Pulmonary artery endothelial cell (primary cell): ENCODE results near the gene C17orf50. TPM values are rescaled to one million over a fixed set of nuclear protein-coding genes. Genes with fewer than 3 reads are reported as not detected.
"Not testable (repeated sequence)": the region's sequence is repeated elsewhere in the genome, so short reads cannot be mapped to it uniquely, and the experiment has no call there.

Experiments
- DNase-seq: peaks from one replicate; pipeline ENCODE4 v3.0.0-alpha.2; 2011; ENCODE audit warnings: low read depth, low spot score
- total RNA-seq: library from RNA; depleted of rRNA; stranded (reverse); fragments of >200 nt; gene quantifications from 2 replicates; pipeline ENCODE4 v1.2.3, GENCODE V29; 2014

The C17orf50 gene
- total RNA-seq, 1 donor from 2014 or later, result not detected

DNA sequence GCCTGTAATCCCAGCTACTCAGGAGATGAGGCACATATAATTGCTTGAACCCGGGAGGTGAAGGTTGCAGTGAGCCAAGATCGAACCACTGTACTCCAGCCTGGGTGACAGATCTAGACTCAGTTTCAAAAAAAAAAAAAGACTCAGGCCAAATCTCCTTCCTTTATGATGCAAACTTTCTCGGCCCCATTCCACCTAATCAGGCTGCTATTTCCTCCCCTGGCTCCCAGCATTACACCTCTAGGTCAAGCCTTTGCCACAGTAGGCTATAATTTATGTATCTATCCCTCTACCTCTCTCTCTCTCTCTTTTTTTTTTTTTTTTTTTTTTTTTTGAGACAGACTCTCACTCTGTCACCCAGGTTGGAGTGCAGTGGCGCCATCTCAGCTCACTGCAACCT, 9.1 kb upstream of the C17orf50 start:
- not testable (repeated sequence) for DNase-seq

DNA sequence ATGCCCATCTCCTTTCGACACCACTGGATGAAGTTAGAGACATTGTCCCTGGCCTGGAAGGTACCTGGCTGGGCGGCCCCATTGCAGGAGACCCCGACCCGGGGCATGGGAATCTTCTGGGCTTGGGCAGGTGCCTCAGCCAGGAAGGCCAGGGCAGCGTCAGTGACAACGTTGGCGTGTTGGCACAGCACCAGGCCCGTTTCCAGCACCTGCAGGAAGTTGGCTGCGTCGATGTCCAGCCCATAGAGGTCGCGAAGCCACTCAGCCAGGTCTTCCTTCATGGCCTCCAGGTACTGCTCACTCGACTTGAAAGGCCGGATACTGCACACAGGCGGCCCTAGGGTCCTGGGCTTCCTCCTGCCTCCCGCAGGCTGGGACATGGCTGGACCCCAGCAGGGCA, 8.2 kb upstream of the C17orf50 start:
- no peak for DNase-seq

DNA sequence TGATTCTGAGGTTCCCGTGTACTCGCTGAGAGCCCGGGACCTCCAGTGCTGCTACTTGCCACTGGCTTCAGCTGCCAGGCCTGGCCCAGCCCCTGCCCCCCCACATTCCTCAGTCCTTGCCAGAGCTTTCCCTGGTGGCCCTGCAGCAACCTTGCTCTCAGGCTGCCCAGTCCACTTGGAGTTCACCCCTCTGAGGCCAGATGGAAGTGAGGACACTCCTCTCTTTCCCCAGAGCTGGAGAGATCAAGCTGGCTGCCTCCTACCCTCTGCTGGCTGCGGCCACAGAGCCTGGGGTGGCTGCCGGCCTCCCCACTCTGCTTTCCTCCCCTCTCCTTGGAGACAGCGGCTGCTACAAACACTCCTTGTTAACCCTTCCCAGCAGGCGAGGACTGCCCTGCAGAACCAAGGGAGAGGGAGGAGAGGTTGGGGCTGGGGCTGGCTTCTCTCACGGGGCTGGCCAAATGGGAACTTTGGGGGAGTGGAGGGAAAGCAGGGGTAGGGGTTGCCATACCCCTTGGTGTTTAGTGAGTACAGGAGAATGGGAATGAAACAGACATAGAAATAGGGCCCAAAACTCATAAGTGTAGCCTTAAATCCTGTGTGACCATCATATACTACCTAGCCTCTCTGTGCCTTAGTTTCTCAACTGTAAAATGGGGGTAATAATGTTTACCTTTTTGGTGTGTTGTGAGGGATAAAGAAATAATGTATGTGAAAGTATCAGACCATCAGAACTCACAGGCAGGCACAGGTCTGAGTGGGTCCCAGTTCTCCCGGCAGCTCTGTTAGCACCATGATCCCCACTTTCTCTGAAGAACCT, 7.5 kb upstream of the C17orf50 start, which contains the start of gene GAS2L2:
GAS2L2 (minus strand) TSS at position 295 of the 820 bp plus-strand sequence. CDS start 389 bp downstream, outside the sequence.
- no peak for DNase-seq

DNA sequence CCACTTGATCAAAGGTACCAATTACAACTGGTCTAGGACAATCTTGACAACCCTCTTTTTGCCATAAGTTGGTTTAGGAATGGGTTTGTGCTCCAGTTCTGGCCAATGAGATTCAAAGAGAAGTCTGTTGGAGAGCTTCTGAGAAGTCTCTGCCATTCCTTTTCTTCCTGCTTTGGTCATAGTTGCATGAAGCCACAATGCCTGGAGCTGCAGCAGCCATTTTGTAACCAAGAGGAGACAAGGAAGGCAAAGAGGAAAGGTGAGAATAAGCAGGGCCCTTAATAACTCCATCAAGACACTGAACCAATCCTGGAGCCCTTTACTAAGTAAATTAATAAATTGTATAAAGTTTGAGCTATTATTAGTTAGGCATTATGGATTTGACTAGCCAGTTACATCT, 3.4 kb upstream of the C17orf50 start:
- DNase-seq, result no peak

DNA sequence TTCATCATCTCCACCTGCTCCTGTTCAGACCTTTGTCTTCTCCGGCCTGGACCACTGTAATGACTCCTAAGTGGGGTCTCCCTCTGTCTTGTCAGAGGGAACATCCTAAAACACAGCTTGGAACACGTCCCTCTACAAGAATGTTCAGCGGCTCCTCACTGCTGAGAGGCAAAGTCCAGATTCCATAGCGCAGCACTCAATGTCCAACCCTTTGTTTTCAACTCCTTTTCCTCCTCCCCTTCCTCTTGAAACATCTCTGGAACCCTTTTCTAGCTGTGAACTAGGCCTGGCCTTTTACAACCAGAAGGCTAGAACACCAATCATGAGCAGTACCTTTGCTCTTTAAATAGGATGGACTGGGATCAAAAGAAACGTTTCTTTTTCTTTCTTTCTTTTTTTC, 914 bp downstream of the C17orf50 start:
- DNase-seq, result no peak

DNA sequence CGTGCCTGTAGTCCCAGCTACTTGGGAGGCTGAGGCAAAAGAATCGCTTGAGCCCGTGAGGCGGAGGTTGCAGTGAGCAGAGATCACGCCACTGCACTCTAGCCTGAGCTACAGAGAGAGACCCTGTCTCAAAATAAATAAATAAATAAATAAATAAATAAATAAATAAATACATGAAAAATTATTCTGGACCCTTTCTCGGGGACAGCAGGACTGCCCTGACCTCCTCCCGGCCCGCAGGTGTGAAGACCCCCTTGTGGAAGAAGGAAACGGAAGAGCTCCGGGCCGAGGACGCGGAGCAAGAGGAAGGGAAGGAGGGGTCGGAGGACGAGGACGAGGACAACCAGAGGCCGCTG, 3.1 kb downstream of the C17orf50 start:
- DNase-seq, result no peak

DNA sequence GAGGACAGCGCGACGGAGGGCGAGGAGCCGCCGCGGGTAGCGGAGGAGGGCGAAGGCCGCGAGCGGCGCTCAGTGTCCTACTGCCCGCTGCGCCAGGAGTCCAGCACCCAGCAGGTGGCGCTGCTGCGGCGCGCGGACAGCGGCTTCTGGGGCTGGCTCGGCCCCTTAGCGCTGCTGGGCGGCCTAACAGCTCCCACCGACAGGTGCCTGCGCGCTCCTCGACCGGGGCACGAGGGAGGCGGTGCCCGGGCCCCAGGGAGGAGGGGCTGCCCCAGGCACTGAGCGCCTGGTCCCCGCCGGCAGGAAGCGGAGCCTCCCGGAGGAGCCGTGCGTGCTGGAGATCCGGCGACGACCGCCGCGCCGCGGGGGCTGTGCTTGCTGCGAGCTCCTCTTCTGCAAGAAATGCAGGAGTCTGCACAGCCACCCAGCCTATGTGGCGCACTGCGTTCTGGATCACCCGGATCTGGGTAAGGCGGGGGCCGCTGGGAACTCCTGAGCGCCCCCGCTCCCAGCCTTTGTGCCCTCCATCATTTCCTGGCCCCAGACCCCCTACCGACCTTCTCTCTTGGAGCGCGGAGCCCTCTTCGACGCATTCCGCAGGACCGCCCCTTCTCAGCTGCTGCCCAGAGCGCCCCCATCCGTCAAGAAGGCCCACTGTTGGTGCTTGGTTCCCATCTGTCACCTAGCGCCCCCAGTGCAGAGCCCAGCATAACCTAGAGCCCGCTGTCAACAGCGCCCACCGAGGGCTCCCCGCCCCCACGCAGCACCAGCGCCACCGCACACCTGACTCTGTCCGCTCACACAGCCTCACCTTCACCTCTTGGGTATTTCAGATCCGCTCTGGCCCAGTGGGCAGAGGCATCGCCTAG, 3.7 kb downstream of the C17orf50 start:
- peak; percentile 54 for DNase-seq

DNA sequence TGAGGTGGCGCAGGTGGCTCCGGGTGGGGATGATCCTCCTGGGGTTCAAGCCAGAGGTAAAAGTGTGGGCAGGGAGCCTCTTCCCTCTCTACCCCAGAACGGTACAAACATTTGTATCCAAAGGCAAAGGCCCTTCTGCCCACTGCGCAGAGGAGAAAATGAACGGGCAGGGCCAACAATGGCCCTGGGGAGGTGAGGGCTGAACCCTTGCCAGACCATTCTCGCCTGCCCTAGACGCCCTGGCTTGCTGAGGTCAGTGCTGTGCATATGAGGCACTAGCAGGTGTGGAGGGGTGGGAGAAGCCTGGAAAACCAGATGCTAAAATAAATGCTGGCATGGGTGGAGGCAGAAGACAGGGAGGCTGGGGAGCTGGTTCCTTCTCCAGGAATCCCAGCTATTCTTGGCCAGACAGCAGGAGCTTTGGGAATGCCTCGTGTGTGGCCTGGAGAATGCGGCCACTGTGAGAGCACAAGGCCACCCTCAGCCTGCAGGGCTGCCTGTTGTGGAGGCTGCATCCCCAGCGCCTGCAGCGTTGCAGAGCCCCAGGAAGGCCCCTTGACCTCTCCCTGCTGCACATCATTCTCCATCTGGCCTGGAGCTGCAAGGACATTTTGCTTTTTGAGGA, 4.5 kb downstream of the C17orf50 start:
- DNase-seq, result no peak

DNA sequence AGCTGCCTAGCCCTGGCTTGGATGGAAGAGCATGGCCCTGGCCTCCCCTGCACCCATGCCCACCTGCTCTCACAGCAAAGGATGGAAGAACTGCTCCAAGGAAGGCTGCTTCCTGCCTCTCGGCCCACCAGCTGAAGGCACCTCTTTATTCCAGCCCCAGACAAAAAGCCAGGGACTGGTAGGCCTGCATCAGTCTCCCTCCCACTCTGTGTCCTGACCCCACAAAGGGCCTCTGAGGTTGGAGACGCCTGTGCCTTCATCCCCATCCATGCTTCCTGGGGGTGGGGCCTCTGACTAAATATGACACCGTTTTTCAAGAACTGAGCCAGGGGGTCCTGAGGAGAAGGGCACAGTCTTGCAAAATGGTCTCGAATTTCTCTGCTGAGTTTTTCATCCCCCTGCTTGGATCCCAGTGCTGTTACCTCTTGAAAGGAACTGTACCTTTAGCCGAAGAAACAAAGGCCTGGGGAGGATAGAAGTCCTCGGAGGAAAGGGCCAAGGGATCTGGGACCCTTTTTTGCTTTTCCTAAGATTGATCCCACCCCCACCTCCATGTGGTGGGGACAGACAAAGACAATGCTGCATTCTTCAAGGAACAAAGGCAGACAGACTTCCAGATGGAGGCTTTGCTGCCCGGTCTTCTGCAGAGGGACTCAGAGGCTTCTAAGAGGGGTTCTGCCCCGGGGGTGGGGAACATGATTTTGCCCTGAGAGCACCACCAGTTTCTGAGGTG, 5.2 kb downstream of the C17orf50 start:
- no peak for DNase-seq

DNA sequence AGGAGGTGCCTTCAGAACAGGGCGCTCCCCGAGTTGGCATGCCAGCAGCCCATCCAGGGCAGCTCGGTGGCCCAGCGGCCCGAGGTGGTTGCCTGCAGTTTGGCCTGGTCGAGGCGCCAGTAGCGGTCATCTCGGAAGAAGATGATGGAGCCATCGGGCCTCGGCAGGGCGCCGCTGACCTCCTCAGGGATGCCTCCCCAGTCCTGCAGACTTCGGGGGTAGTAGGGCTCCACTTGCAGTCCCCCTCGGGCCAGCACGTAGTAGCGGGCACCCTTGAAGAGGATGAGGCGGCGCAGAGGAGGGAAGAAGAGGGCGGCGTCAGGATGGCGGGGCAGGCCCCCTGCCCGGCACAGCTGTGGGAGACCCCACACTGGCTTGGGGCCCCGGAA, 5.8 kb downstream of the C17orf50 start:
- no peak for DNase-seq

DNA sequence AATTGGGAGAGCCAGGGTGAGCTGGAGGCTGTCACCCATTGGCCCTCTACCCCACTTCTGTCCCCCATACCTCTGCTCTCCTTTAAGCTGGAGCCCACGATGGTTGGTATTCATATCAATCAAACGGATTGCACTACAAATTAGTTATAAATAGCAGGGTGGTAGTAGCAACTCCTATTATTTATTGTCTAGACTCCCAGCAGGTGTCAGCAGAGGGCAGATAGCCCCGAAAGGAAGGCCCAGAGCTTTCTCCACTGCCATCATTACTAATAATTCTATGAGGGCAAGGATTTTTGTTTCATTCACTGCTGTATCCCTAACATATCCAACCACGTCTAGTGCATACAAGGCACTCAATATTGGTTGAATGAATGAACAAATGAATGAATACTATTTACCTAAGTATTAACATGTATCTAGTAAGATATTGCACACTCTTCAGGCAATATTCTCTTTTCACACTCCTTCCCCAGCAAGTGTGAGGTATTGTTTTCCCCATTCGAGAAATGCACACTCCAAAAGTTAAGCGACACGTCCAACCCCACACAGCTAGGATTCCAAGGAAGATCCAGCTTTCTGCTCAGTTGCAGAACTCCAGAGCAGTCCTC, 6.3 kb downstream of the C17orf50 start:
- DNase-seq, result no peak

DNA sequence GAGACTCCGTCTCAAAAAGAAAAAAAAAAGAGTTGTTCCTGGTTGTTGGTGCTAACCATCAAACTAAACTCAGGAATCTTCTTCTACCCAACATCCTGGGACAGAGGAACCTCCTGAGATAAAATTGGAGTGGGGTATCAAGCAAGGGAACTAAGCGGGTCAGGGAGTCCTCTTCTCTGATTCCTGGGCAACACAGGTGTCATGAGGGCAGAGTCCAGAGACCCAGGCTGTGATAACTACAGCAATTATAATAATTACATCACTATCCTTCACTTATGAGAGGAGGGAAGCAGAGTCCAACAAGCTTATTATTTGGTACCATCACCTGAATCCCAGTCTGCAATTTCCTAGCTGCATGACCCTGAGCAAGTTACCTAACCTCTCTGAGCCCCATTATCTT, 8.1 kb downstream of the C17orf50 start:
- no peak for DNase-seq

DNA sequence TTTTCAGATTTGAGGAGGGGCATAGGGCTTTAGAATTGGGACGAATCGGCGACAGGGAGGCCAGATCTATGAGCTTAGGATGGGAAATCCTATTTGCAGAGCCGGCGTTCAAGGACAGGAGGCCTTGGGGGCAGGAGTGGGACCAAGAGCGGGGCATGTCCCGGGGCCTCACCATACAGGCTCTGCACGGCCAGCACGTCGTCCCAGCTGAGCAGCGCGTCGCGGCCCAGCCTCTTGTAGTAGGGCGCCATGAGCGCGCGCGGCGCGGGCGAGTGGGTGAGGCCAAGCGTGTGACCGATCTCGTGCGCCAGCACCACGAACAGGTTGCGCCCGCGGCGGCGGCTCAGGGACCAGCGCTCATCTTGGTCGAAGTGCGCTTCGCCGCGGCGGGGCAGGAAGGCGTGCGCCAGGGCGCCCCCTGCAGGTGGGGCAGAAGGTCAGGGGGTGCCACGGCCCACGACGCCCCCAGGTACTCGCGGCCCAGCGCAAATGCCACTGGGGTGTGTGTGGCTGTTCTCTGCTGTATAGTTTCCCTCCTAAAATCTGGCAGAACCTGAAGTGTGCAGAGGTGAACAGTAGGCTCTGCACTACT, 9.3 kb downstream of the C17orf50 start:
- no peak for DNase-seq

DNA sequence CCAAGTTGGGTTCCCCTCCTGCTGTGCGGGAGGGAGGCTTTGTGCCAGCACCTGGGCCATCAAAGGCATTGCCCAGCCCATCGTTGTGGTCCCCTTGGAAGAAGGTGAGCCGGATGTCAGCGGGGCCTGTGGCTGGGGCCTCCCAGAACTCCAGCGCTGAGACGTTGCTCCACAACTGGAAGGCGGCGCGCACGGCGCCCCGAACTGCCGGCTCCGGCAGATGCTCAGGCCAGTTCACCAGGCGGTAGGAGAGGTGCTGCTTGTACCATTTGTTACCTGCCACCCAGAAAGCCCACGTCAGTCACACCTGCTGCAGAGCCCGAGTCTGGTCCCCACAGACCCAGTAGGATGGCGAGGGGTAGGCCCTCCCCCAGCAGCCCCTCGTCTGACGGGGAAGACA, 12.4 kb downstream of the C17orf50 start:
- DNase-seq, result no peak

DNA sequence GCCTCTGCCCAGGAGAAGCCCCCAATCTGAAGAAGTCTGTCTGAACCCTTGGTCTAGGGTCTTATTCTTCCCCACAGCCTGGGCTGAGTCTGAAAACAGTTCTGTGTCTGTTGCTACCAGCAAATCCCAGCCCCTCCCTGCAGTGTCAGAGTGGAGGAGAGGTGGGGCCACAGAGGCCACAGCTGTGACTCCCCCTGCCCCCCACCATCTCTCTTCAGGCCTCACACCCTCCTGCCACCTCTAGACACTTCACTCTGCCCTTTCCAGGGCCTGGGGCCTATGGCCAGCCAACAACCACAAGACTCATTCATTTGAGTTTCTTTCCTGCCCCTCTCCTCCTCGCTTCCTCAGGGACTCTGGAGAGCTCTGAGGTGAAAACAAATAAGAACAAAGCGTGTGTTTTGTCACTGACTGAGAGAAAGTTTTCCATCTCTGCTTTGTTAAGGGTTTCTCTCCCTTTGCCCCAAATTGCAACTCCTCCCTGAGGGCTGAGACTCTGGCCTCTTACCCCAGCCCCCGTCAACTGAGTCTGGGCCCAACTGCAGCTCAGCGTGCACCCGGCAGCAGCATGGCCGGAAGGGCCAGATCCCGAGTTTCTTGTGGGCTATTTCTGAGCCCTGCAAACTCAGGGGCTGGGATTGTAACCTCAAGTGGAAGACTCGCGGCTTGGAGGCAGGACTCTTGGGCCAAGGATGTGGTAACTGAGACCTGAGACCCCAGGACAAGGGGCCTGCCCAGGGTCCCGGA, 13.2 kb downstream of the C17orf50 start:
- no peak for DNase-seq

DNA sequence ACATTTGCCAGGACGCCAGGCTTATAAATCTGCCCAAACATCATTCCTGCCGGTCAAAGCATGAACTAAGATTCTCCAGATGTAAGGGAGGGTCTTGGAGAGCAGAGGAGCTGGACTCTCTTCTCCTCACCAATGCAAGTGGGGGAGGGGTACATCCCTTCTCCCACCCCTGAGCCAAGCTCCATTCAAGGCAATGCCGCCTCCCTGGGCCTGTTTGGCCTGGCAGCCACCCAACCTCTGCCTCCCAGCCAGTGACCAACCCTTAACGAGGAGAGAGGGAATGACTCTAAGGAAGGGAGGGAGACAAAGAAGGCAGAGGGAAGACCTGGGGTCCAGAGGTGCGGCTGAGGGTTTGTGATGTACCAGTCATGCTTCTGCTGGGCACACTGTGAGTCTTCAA, 13.8 kb downstream of the C17orf50 start:
- no peak for DNase-seq

DNA sequence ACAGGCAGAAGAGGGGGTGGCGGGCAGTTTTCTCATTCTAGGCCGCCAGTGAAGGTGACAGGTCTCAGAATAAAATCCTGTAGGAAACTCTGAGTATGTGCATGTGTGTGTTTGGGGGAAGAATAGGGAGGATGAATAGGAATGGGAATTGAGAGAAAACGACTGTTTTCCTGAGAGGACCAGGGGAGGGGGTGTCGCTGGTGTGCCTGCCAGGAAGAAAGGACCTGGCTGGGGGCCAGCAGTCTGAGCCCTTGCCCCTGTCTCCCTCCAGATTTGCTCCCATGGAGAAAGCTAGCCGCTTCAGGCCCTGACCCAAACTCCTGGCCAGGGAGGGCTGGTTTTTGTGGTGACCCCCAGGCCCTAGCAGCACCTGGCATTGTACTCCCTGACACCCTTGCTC, 14.4 kb downstream of the C17orf50 start:
- no peak for DNase-seq

DNA sequence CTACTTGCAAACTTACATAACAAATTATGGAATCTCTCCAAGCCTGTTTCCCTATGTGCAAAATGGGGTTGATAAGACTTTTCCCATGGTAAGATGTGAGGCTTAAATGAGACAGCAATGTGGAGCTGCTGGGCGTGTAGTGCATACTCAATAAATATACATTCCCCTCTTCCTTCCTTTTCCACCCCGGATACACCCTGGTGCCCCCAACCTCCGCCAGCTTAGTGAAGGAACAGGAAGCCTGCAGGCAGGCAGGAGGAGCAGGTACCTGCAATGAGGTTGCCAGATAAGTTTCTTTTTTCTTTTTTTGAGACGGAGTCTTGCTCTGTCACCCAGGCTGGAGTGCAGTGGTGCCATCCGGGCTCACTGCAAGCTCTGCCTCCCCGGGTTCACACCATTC, 14.9 kb downstream of the C17orf50 start:
- DNase-seq, result no peak

DNA sequence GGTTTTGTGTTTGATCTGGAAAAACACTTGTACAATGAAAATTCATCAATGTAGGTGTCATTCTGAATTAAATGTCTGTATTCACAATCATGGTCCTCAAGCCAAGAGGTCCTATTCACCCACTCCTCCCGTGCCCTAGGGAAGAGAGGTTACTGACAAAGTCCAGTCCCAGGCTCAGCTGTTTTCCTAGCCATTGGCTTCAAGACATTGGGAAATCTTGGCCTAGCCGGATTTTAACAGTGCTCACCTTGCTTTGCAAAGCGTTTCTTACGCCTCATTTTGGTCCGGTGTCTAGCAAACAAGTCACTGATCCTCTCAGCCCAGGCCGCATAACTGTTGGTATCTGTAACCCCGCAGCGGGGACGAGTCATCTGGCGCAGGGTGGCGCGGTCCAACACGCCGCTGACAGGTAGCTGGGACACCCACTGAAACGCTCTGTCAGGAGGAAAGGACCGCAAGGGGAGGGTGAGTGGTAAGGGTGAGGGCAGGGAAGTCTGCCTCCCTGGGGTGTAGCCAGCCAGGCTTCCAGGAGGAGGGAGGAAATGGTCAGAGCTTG, 18.0 kb downstream of the C17orf50 start:
- no peak for DNase-seq

DNA sequence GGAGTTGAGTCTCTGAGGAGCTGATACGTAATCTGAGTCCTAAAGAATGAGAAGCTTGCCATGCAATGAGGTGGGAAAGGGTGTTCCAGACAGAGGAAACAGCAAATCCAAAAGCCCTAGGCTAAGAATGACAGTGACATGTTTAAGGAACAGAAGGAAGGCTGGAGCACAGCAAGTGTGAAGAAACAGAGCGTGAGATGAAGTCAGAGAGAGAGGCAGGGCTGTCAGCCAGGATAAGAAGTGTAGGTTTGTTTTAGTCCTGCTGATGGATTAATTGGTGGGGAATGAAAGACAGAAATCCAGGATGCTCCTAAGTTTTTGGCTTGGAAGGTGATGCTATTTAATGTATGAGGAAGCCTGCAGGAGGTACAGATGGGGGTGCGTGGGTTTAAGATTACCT, 20.3 kb downstream of the C17orf50 start:
- no peak for DNase-seq
